ENCODE measurements around the gene MAD1L1. TPM values are rescaled to one million over a fixed set of nuclear protein-coding genes. Genes with fewer than 3 reads are reported as not detected.

Gene MAD1L1
- total RNA-seq, 1 experiment from 2014 or later = 38.5 TPM

DNA sequence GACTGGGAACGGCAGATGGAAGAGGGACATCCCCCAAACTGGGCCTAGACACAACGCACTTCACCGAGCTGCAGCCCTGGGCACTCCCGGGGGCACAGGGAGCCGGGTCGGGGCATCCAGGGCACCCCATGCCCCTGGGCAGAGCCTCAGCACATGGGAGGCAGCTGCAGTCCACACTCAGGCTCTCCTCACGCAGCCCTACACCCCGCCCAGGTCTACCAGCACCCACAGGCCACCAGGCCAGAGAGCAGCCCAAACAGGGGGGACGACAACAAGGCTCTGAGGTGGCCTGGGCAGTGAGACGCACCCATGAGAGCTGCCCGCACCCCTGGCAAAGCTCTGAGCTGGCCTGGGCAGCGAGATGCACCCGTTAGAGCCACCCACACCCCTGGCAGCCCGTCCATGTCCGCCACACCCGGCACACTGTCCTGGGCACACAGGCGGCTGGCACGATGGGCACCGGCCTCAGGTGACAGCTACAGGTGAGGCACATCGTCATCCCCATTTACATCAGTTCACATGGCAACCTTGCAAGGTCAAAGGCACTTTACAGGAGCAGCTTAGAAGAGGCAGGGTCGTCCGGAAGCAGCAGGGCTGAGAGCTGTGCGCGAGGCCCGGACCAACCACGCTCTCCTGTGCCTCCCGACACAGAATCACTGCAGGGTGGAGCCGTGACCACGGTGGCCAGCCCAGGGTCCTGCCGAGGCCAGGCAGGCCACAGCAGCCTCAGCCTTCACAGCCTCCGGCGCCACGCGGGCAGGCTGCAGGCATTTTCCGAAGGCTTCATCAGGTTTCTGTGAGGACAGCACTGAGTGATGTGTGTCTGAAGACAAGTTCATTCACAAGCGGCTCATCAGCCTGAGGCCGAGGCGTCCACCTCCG lies 228.6 kb downstream of the MAD1L1 start:
- no peaks in the 10 kb centered on the region for H3K4me1 ChIP-seq (ENCODE audit: control insufficient read depth in 1 of 2, insufficient read depth in 2 of 2, low read length in 2 of 2)
- no peak for DNase-seq (ENCODE audit: low read depth, low spot score)
- no peak overlapping the region for H3K9ac ChIP-seq (ENCODE audit: low read length)
- no peaks in the 10 kb centered on the region for H3K27me3 ChIP-seq (ENCODE audit: insufficient read depth, low read length)
- H3K4me2 ChIP-seq (ENCODE audit: low read length) = no peak overlapping the region
- ChIA-PET CTCF (no interaction called here), POLR2A (no interaction called here), RAD21 (ENCODE audit: low non-redundant PET in 1 of 2, low total read pairs in 2 of 2, uncharacterized antibody in 2 of 2, unreplicated experiment in 2 of 2) (no interaction called here)
- BruUV-seq (replicated peaks) = no TSS peak
- H4K20me1 ChIP-seq (ENCODE audit: insufficient read depth) = no peaks in the 10 kb centered on the region
- no peak overlapping the region for H3K27ac ChIP-seq (ENCODE audit: low read depth, low read length)
- intact Hi-C loops (cut with micrococcal nuclease) = no loop called here
- H3K9me2 ChIP-seq (ENCODE audit: insufficient read depth) = no peaks in the 10 kb centered on the region
- no peak overlapping the region for H2AFZ ChIP-seq (ENCODE audit: low read depth, low read length, poor library complexity, severe bottlenecking)
- no peaks in the 10 kb centered on the region for H3K36me3 ChIP-seq (ENCODE audit: control insufficient read depth in 1 of 2, insufficient read depth in 2 of 2, low read length in 2 of 2)
- no peak overlapping the region for H3K4me3 ChIP-seq (replicated peaks in 1 of 2; ENCODE audit: low read depth in 1 of 2, low read length in 2 of 2)
- no peak for ATAC-seq
- TF ChIP-seq, protein P1, sequence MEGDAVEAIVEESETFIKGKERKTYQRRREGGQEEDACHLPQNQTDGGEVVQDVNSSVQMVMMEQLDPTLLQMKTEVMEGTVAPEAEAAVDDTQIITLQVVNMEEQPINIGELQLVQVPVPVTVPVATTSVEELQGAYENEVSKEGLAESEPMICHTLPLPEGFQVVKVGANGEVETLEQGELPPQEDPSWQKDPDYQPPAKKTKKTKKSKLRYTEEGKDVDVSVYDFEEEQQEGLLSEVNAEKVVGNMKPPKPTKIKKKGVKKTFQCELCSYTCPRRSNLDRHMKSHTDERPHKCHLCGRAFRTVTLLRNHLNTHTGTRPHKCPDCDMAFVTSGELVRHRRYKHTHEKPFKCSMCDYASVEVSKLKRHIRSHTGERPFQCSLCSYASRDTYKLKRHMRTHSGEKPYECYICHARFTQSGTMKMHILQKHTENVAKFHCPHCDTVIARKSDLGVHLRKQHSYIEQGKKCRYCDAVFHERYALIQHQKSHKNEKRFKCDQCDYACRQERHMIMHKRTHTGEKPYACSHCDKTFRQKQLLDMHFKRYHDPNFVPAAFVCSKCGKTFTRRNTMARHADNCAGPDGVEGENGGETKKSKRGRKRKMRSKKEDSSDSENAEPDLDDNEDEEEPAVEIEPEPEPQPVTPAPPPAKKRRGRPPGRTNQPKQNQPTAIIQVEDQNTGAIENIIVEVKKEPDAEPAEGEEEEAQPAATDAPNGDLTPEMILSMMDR (IDR thresholded peaks at IDR 0.05 in 2 of 3, conservative IDR thresholded peaks at IDR 0.05 in 1 of 3; ENCODE audit: borderline replicate concordance in 1 of 3, insufficient read depth in 1 of 3, low read depth in 2 of 3, low read length in 2 of 3) = no peak
- no peak for TF ChIP-seq CBX3 (IDR thresholded peaks at IDR 0.05; ENCODE audit: low read depth)
- no peaks in the 10 kb centered on the region for H3K79me2 ChIP-seq (ENCODE audit: insufficient read depth, low read length)
- no peaks in the 10 kb centered on the region for H3K9me3 ChIP-seq (ENCODE audit: control insufficient read depth in 1 of 2, insufficient read depth in 1 of 2, low read depth in 1 of 2, low read length in 2 of 2)

DNA sequence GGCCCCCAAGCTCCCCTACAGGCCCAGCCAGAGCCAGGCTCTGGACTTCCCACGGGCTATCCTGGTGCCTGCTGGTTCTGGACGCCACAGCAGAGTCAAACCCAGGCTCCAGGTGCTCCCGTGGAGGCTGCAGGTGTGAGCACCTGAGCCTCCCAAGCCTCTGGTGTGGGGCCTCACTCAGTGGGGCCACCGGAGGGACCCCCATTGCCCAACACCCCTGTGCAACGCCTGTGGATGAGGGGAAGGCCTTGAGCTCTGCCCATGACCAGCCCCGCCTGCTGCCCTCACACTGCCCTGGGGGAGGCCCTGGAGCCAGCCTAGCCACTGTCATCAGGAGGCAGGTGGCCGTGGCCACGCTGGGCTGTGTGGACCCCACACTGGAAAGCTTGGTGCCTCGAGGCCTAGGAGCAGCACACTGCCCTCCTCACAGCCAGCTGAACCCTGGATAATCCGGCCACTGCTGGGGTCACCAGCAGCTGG lies 229.3 kb downstream of the MAD1L1 start:
- POLR2A ChIA-PET = no interaction called here
- H4K20me1 ChIP-seq (ENCODE audit: insufficient read depth) = no peaks in the 10 kb centered on the region
- no peaks in the 10 kb centered on the region for H3K9me2 ChIP-seq (ENCODE audit: insufficient read depth)
- H3K9ac ChIP-seq (ENCODE audit: low read length) = no peak overlapping the region
- ATAC-seq (no peak), DNase-seq (ENCODE audit: low read depth, low spot score) (no peak)
- H3K27ac ChIP-seq (ENCODE audit: low read depth, low read length) = no peak overlapping the region
- H2AFZ ChIP-seq (ENCODE audit: low read depth, low read length, poor library complexity, severe bottlenecking) = no peak overlapping the region
- H3K4me1 ChIP-seq (ENCODE audit: control insufficient read depth in 1 of 2, insufficient read depth in 2 of 2, low read length in 2 of 2) = no peaks in the 10 kb centered on the region
- no peaks in the 10 kb centered on the region for H3K9me3 ChIP-seq (ENCODE audit: control insufficient read depth in 1 of 2, insufficient read depth in 1 of 2, low read depth in 1 of 2, low read length in 2 of 2)
- H3K36me3 ChIP-seq (ENCODE audit: control insufficient read depth in 1 of 2, insufficient read depth in 2 of 2, low read length in 2 of 2) = no peaks in the 10 kb centered on the region
- TF ChIP-seq, protein P2, sequence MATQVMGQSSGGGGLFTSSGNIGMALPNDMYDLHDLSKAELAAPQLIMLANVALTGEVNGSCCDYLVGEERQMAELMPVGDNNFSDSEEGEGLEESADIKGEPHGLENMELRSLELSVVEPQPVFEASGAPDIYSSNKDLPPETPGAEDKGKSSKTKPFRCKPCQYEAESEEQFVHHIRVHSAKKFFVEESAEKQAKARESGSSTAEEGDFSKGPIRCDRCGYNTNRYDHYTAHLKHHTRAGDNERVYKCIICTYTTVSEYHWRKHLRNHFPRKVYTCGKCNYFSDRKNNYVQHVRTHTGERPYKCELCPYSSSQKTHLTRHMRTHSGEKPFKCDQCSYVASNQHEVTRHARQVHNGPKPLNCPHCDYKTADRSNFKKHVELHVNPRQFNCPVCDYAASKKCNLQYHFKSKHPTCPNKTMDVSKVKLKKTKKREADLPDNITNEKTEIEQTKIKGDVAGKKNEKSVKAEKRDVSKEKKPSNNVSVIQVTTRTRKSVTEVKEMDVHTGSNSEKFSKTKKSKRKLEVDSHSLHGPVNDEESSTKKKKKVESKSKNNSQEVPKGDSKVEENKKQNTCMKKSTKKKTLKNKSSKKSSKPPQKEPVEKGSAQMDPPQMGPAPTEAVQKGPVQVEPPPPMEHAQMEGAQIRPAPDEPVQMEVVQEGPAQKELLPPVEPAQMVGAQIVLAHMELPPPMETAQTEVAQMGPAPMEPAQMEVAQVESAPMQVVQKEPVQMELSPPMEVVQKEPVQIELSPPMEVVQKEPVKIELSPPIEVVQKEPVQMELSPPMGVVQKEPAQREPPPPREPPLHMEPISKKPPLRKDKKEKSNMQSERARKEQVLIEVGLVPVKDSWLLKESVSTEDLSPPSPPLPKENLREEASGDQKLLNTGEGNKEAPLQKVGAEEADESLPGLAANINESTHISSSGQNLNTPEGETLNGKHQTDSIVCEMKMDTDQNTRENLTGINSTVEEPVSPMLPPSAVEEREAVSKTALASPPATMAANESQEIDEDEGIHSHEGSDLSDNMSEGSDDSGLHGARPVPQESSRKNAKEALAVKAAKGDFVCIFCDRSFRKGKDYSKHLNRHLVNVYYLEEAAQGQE (IDR thresholded peaks at IDR 0.05; ENCODE audit: low read depth) = no peak
- TF ChIP-seq SP1 (IDR thresholded peaks at IDR 0.05; ENCODE audit: low read depth) (no peak), CBX3 (IDR thresholded peaks at IDR 0.05; ENCODE audit: low read depth) (no peak), ZNF274 (IDR thresholded peaks at IDR 0.05; ENCODE audit: low read depth, low read length) (no peak), ZFX (IDR thresholded peaks at IDR 0.05) (no peak), RAD21 (IDR thresholded peaks at IDR 0.05; ENCODE audit: low read depth) (no peak), SRF (IDR thresholded peaks at IDR 0.05; ENCODE audit: low read depth) (no peak), POLR2A (IDR thresholded peaks at IDR 0.05; ENCODE audit: borderline replicate concordance, extremely low read depth, insufficient read depth, insufficient read length) (no peak), FOSL1 (IDR thresholded peaks at IDR 0.05; ENCODE audit: low read depth) (no peak), ELF1 (IDR thresholded peaks at IDR 0.05; ENCODE audit: borderline replicate concordance, low read depth) (no peak)
- TF ChIP-seq, protein P3, sequence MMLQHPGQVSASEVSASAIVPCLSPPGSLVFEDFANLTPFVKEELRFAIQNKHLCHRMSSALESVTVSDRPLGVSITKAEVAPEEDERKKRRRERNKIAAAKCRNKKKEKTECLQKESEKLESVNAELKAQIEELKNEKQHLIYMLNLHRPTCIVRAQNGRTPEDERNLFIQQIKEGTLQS (IDR thresholded peaks at IDR 0.05) = no peak
- no TSS peak for BruUV-seq (replicated peaks)
- CTCF ChIA-PET = no interaction called here
- intact Hi-C loops (cut with micrococcal nuclease) = no loop called here
- H3K4me3 ChIP-seq (replicated peaks in 1 of 2; ENCODE audit: low read depth in 1 of 2, low read length in 2 of 2) = no peak overlapping the region
- RAD21 ChIA-PET (ENCODE audit: low non-redundant PET in 1 of 2, low total read pairs in 2 of 2, uncharacterized antibody in 2 of 2, unreplicated experiment in 2 of 2) = no interaction called here
- H3K79me2 ChIP-seq (ENCODE audit: insufficient read depth, low read length) = no peaks in the 10 kb centered on the region
- H3K4me2 ChIP-seq (ENCODE audit: low read length) = no peak overlapping the region
- H3K27me3 ChIP-seq (ENCODE audit: insufficient read depth, low read length) = no peaks in the 10 kb centered on the region
